Panc1 (cell line): ENCODE data around the gene DOCK8. TPM values are rescaled to one million over a fixed set of nuclear protein-coding genes. Genes with fewer than 3 reads are reported as not detected.

Experiments used
- ATAC-seq: fragments of 200-7000 bp; cut with Tn5 transposase; 2 replicates; pipeline ENCODE4 v1.9.1; 2020; ENCODE audit warnings: mild to moderate bottlenecking, moderate library complexity
- BruUV-seq: library from RNA; stranded (reverse); fragments of 400-500 nt; replicated peaks from 2 replicates; lab custom pipeline; 2021; lab: Mats Ljungman, UMichigan
- CTCF ChIA-PET: fragments of 300-600 bp; sonication (Branson Sonifier 250); formaldehyde crosslinking; loops from one replicate; lab custom pipeline; 2022; ENCODE audit warnings: antibody characterized with exemption; lab: Charles Lee
- POLR2A ChIA-PET: fragments of 300-600 bp; sonication (Branson Sonifier 250); formaldehyde crosslinking; loops from one replicate; lab custom pipeline; 2022; ENCODE audit warnings: antibody characterized with exemption; lab: Charles Lee
- DNase-seq: peaks from one replicate; pipeline ENCODE4 v3.0.0-alpha.2; 2010; ENCODE audit warnings: low read depth, low spot score
- H3K27ac ChIP-seq: 2 replicates; pipeline ENCODE4 v1.5.1; 2011; ENCODE audit warnings: mild to moderate bottlenecking, low read length, inconsistent platforms
- H3K27me3 ChIP-seq: fragments of 200-500 bp; sonication (Bioruptor generic); 2 replicates; pipeline ENCODE4 v1.6.0; 2014; ENCODE audit warnings: low read length, inconsistent platforms; ENCODE audit not compliant: control insufficient read depth, insufficient read depth
- H3K36me3 ChIP-seq: fragments of 200-500 bp; sonication (Bioruptor generic); 2 replicates; pipeline ENCODE4 v1.5.1; 2014; ENCODE audit warnings: inconsistent platforms, mild to moderate bottlenecking, low read length, moderate library complexity; ENCODE audit not compliant: control insufficient read depth, insufficient read depth
- H3K4me1 ChIP-seq: 2 replicates; pipeline ENCODE4 v1.5.1; 2011; ENCODE audit warnings: inconsistent platforms, mild to moderate bottlenecking, low read length, moderate library complexity; ENCODE audit not compliant: control insufficient read depth, insufficient read depth
- H3K4me3 ChIP-seq, 2 experiments: 2 replicates each; pipeline ENCODE4 v1.5.1; 2011 to 2012; ENCODE audit warnings: low read depth in 2 of 2, low read length in 2 of 2, mild to moderate bottlenecking in 2 of 2, inconsistent platforms in 1 of 2, moderate library complexity in 1 of 2
- H3K9me3 ChIP-seq: fragments of 200-500 bp; sonication (Bioruptor generic); 2 replicates; pipeline ENCODE4 v1.5.1; 2014; ENCODE audit warnings: low read depth, mild to moderate bottlenecking, inconsistent platforms, low read length, moderate library complexity; ENCODE audit not compliant: control insufficient read depth, insufficient read depth
- POLR2AphosphoS5 ChIP-seq: IDR thresholded peaks from 2 replicates; pipeline ENCODE4 v1.6.1; 2012; ENCODE audit warnings: mild to moderate bottlenecking, low read depth, low read length, moderate library complexity
- SIN3A ChIP-seq: IDR thresholded peaks from 2 replicates; pipeline ENCODE4 v1.6.1; 2012; ENCODE audit warnings: low read depth, mild to moderate bottlenecking, low read length, moderate library complexity, borderline replicate concordance; ENCODE audit not compliant: insufficient read depth
- TCF7L2 ChIP-seq: IDR thresholded peaks from 2 replicates; pipeline ENCODE4 v1.6.1; 2011; ENCODE audit warnings: mild to moderate bottlenecking, low read depth, low read length, inconsistent platforms
- in situ Hi-C: cut with HindIII; loops from 2 replicates; pipeline ENCODE4 v1.10.0; 2016; ENCODE audit warnings: low sequenced_read_pairs, low pct_unique_long_range_greater_than_20kb
- intact Hi-C: fragments of 100-400 bp; cut with micrococcal nuclease; formaldehyde crosslinking; loops from one replicate; pipeline ENCODE4 v1.10.0; 2022; ENCODE audit not compliant: unreplicated experiment
- total RNA-seq: library from RNA; stranded (reverse); gene quantifications from one replicate; pipeline ENCODE4 v1.2.1, GENCODE V29; 2021; ENCODE audit not compliant: unreplicated experiment
- TF ChIP-seq, protein P1 (sequence below), 2 experiments: IDR thresholded peaks; 2 replicates each; pipeline ENCODE4 v1.6.1; 2011 to 2012; ENCODE audit warnings: low read depth in 2 of 2, control low read depth in 1 of 2, low read length in 1 of 2, mild to moderate bottlenecking in 1 of 2, moderate library complexity in 1 of 2; ENCODE audit not compliant: insufficient read depth in 1 of 2
- TF ChIP-seq, protein P2 (sequence below): fragments of 450-650 bp; IDR thresholded peaks from 2 replicates; pipeline ENCODE4 v1.5.1; 2017; ENCODE audit warnings: mild to moderate bottlenecking

DOCK8 gene
- total RNA-seq, 1 experiment from 2014 or later: 1.4 TPM

DNA sequence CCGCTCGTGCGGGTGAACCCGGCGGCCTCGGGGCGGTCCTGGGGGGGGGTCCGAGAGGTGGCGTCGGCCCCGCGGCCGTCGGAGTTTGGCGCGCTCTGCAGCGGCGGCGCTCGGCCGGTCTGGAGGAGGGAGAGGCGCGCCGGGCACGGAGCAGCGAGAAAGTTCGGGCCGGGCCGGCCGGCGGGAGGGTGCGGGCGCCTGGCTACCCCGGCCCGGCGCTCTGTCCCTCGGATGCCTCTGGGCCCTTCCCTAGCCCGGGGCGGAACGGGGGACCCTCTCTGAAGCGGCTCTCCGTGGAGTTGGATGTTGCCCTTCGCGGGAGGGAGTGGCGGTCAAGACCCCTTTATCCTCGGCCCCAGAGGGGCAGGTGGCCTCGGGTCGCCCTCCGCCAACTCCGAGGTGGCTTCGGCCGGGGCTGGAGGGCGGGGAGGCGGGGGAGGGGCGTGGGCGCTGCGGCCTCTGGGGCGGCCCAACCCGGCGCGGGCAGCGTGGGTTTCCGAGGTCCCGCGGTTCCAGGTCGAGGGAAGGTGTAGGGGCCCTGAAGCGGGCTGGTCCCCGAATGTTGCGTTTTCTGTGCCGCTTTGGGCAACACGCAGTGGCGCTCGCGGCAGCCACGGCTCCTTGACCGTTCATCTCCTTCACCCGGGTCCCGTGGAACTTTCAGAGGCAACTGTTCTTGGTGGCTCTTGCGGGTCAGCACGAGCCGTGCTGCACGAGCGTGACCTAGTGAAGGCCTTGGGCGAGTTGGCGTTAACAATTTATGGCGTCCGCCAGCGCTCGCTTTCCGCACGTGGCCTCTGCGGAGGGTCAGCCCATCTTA, 290.5 kb downstream of the DOCK8 start:
- no peak for DNase-seq
- ChIA-PET CTCF (no interaction called here), POLR2A (no interaction called here)
- no TSS peak for BruUV-seq
- H3K9me3 ChIP-seq: no peaks in the 10 kb centered on the region
- peak overlapping the region; percentile 46 to 58 for H3K4me3 ChIP-seq
- H3K27me3 ChIP-seq: no peaks in the 10 kb centered on the region
- intact Hi-C loops (no loop called here), in situ Hi-C loops (no loop called here)
- no peaks in the 10 kb centered on the region for H3K36me3 ChIP-seq
- H3K4me1 ChIP-seq: no peaks in the 10 kb centered on the region; the same call in 1 of the 2 replicates
- peak overlapping the region; percentile 66; the same call in 1 of the 2 replicates for H3K27ac ChIP-seq
- TF ChIP-seq, protein P1, sequence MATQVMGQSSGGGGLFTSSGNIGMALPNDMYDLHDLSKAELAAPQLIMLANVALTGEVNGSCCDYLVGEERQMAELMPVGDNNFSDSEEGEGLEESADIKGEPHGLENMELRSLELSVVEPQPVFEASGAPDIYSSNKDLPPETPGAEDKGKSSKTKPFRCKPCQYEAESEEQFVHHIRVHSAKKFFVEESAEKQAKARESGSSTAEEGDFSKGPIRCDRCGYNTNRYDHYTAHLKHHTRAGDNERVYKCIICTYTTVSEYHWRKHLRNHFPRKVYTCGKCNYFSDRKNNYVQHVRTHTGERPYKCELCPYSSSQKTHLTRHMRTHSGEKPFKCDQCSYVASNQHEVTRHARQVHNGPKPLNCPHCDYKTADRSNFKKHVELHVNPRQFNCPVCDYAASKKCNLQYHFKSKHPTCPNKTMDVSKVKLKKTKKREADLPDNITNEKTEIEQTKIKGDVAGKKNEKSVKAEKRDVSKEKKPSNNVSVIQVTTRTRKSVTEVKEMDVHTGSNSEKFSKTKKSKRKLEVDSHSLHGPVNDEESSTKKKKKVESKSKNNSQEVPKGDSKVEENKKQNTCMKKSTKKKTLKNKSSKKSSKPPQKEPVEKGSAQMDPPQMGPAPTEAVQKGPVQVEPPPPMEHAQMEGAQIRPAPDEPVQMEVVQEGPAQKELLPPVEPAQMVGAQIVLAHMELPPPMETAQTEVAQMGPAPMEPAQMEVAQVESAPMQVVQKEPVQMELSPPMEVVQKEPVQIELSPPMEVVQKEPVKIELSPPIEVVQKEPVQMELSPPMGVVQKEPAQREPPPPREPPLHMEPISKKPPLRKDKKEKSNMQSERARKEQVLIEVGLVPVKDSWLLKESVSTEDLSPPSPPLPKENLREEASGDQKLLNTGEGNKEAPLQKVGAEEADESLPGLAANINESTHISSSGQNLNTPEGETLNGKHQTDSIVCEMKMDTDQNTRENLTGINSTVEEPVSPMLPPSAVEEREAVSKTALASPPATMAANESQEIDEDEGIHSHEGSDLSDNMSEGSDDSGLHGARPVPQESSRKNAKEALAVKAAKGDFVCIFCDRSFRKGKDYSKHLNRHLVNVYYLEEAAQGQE (IDR thresholded peaks at IDR 0.05; ENCODE audit: insufficient read depth in 1 of 2, low read depth in 2 of 2, low read length in 1 of 2): no peak
- TF ChIP-seq TCF7L2: no peak
- no peak for TF ChIP-seq POLR2AphosphoS5
- no peak for TF ChIP-seq SIN3A
- TF ChIP-seq, protein P2, sequence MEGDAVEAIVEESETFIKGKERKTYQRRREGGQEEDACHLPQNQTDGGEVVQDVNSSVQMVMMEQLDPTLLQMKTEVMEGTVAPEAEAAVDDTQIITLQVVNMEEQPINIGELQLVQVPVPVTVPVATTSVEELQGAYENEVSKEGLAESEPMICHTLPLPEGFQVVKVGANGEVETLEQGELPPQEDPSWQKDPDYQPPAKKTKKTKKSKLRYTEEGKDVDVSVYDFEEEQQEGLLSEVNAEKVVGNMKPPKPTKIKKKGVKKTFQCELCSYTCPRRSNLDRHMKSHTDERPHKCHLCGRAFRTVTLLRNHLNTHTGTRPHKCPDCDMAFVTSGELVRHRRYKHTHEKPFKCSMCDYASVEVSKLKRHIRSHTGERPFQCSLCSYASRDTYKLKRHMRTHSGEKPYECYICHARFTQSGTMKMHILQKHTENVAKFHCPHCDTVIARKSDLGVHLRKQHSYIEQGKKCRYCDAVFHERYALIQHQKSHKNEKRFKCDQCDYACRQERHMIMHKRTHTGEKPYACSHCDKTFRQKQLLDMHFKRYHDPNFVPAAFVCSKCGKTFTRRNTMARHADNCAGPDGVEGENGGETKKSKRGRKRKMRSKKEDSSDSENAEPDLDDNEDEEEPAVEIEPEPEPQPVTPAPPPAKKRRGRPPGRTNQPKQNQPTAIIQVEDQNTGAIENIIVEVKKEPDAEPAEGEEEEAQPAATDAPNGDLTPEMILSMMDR: no peak
- ATAC-seq: peak; percentile 69

DNA sequence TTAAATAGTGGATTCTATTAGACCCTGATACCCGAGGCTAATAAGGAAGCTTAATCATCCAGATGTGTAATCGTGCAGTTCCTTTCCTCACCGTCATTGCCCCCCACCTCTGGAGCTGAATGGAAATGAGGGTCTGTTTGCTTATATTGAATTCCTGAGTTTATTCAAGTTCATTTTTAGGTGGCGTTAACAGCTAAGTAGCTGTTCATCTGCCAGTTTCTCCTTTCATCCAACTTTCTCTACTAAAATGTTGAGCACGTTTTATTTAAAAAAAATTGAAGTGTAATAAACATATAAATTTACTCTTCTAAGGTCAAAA, 291.0 kb downstream of the DOCK8 start:
- ATAC-seq (no peak), DNase-seq (no peak)
- Histone ChIP-seq H3K27ac (peak overlapping the region; percentile 66; the same call in 1 of the 2 replicates), H3K27me3 (no peaks in the 10 kb centered on the region), H3K4me3 (peak overlapping the region; percentile 46 to 58), H3K36me3 (no peaks in the 10 kb centered on the region), H3K9me3 (no peaks in the 10 kb centered on the region), H3K4me1 (no peaks in the 10 kb centered on the region; the same call in 1 of the 2 replicates)
- TF ChIP-seq TCF7L2 (no peak), SIN3A (no peak), POLR2AphosphoS5 (no peak)
- TF ChIP-seq, protein P1 (IDR thresholded peaks at IDR 0.05; ENCODE audit: insufficient read depth in 1 of 2, low read depth in 2 of 2, low read length in 1 of 2): no peak
- TF ChIP-seq, protein P2: no peak
- in situ Hi-C loops (no loop called here), intact Hi-C loops (no loop called here)
- ChIA-PET CTCF (no interaction called here), POLR2A (no interaction called here)
- BruUV-seq: no TSS peak
